Measurements from ENCODE around the gene CTNNA3. TPM values are rescaled to one million over a fixed set of nuclear protein-coding genes. Genes with fewer than 3 reads are reported as not detected.

Gene CTNNA3
- total RNA-seq, 1 experiment from 2014 or later, result 0.32 TPM

DNA sequence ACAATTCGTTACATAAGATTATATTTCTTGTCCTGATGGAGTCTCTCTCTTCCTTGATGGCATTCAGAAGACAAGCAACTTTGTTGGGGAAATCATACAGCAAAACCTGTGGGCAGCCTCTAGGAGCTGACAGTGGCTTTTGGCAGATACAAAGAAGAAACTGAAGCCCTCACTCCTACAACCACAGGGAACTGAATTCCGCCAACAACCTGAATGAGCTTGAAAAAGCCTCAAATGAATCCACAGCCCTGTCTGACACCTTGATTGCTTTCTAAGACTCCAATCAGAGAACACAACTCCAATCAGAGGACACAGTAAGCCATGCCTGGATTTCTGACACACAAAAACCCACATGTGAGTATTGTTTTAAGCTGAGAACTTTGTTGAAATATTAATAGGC is 1346.9 kb downstream of the CTNNA3 start:
- ATAC-seq, result no peak
- no TSS peak for BruUV-seq (replicated peaks)

DNA sequence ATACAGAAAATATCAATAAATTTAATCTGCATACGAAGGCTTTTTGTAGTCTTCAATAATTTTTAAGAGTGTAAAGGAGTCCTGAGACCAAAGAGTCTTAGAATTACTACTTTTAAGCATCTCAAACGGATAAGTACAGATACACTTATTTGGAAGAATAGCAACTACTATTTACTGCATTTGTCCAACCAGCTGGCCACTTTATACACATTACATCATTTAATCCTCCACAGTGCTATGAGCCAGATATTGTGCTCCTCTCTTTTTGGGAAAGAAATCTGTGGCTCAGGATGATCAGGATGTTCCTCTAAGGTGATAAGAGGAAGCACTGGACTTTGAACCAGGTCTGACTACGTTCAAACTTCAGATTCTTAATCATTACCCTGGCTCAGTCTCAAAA is 1358.8 kb downstream of the CTNNA3 start:
- Histone ChIP-seq H3K4me3 (replicated peaks in 1 of 2; ENCODE audit: low read depth in 1 of 2, low read length in 2 of 2) (no peak overlapping the region), H3K27me3 (ENCODE audit: insufficient read depth, low read length) (no peaks in the 10 kb centered on the region), H3K4me1 (ENCODE audit: control insufficient read depth in 1 of 2, insufficient read depth in 2 of 2, low read length in 2 of 2) (no peaks in the 10 kb centered on the region), H3K9me3 (ENCODE audit: control insufficient read depth in 1 of 2, insufficient read depth in 1 of 2, low read depth in 1 of 2, low read length in 2 of 2) (no peaks in the 10 kb centered on the region), H3K9ac (ENCODE audit: low read length) (no peak overlapping the region), H3K4me2 (ENCODE audit: low read length) (no peak overlapping the region), H2AFZ (ENCODE audit: low read depth, low read length, poor library complexity, severe bottlenecking) (no peak overlapping the region), H3K79me2 (ENCODE audit: insufficient read depth, low read length) (no peaks in the 10 kb centered on the region), H3K36me3 (ENCODE audit: control insufficient read depth in 1 of 2, insufficient read depth in 2 of 2, low read length in 2 of 2) (no peaks in the 10 kb centered on the region), H4K20me1 (ENCODE audit: insufficient read depth) (no peaks in the 10 kb centered on the region), H3K27ac (ENCODE audit: low read depth, low read length) (no peak overlapping the region), H3K9me2 (ENCODE audit: insufficient read depth) (no peaks in the 10 kb centered on the region; the same call in 1 of the 2 replicates)
- ChIA-PET POLR2A (no interaction called here), RAD21 (ENCODE audit: low non-redundant PET in 1 of 2, low total read pairs in 2 of 2, uncharacterized antibody in 2 of 2, unreplicated experiment in 2 of 2) (no interaction called here), CTCF (no interaction called here)
- no peak for ATAC-seq
- no TSS peak for BruUV-seq (replicated peaks)
- intact Hi-C loops (cut with micrococcal nuclease), result no loop called here
- DNase-seq (ENCODE audit: low read depth, low spot score), result no peak
- TF ChIP-seq POLR2A (IDR thresholded peaks at IDR 0.05; ENCODE audit: borderline replicate concordance, extremely low read depth, insufficient read depth, insufficient read length) (no peak), ZFX (IDR thresholded peaks at IDR 0.05) (no peak)

More for the DNA sequence above, 1346.9 kb downstream of the CTNNA3 start:
- Histone ChIP-seq H3K4me2 (ENCODE audit: low read length) (no peak overlapping the region), H3K9me2 (ENCODE audit: insufficient read depth) (no peaks in the 10 kb centered on the region), H3K9me3 (ENCODE audit: control insufficient read depth in 1 of 2, insufficient read depth in 1 of 2, low read depth in 1 of 2, low read length in 2 of 2) (no peaks in the 10 kb centered on the region), H3K27me3 (ENCODE audit: insufficient read depth, low read length) (no peaks in the 10 kb centered on the region), H3K4me1 (ENCODE audit: control insufficient read depth in 1 of 2, insufficient read depth in 2 of 2, low read length in 2 of 2) (no peaks in the 10 kb centered on the region), H3K36me3 (ENCODE audit: control insufficient read depth in 1 of 2, insufficient read depth in 2 of 2, low read length in 2 of 2) (no peaks in the 10 kb centered on the region), H3K27ac (ENCODE audit: low read depth, low read length) (no peak overlapping the region), H3K79me2 (ENCODE audit: insufficient read depth, low read length) (no peaks in the 10 kb centered on the region), H3K4me3 (replicated peaks in 1 of 2; ENCODE audit: low read depth in 1 of 2, low read length in 2 of 2) (no peak overlapping the region), H2AFZ (ENCODE audit: low read depth, low read length, poor library complexity, severe bottlenecking) (no peak overlapping the region), H3K9ac (ENCODE audit: low read length) (no peak overlapping the region), H4K20me1 (ENCODE audit: insufficient read depth) (no peaks in the 10 kb centered on the region)
- ChIA-PET RAD21 (ENCODE audit: low non-redundant PET in 1 of 2, low total read pairs in 2 of 2, uncharacterized antibody in 2 of 2, unreplicated experiment in 2 of 2) (no interaction called here), CTCF (no interaction called here), POLR2A (no interaction called here)
- TF ChIP-seq POLR2A (IDR thresholded peaks at IDR 0.05; ENCODE audit: borderline replicate concordance, extremely low read depth, insufficient read depth, insufficient read length), result no peak
- no peak for TF ChIP-seq SIN3A (IDR thresholded peaks at IDR 0.05; ENCODE audit: low read depth)
- TF ChIP-seq EGR1 (IDR thresholded peaks at IDR 0.05; ENCODE audit: low read depth), result no peak
- TF ChIP-seq ZNF274 (IDR thresholded peaks at IDR 0.05; ENCODE audit: low read depth, low read length), result no peak
- TF ChIP-seq, protein P1, sequence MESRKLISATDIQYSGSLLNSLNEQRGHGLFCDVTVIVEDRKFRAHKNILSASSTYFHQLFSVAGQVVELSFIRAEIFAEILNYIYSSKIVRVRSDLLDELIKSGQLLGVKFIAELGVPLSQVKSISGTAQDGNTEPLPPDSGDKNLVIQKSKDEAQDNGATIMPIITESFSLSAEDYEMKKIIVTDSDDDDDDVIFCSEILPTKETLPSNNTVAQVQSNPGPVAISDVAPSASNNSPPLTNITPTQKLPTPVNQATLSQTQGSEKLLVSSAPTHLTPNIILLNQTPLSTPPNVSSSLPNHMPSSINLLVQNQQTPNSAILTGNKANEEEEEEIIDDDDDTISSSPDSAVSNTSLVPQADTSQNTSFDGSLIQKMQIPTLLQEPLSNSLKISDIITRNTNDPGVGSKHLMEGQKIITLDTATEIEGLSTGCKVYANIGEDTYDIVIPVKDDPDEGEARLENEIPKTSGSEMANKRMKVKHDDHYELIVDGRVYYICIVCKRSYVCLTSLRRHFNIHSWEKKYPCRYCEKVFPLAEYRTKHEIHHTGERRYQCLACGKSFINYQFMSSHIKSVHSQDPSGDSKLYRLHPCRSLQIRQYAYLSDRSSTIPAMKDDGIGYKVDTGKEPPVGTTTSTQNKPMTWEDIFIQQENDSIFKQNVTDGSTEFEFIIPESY (IDR thresholded peaks at IDR 0.05; ENCODE audit: extremely low read depth, insufficient replicate concordance, low read length), result no peak
- no peak for TF ChIP-seq EZH2 (IDR thresholded peaks at IDR 0.05)
- TF ChIP-seq RAD21 (IDR thresholded peaks at IDR 0.05; ENCODE audit: low read depth), result no peak
- no peak for TF ChIP-seq POLR2AphosphoS5 (IDR thresholded peaks at IDR 0.05; ENCODE audit: low read depth, low read length)
- no peak for TF ChIP-seq SP1 (IDR thresholded peaks at IDR 0.05; ENCODE audit: low read depth)
- no peak for DNase-seq (ENCODE audit: low read depth, low spot score)
- intact Hi-C loops (cut with micrococcal nuclease), result no loop called here
